Measurements from ENCODE around the gene OSBPL10. TPM values are rescaled to one million over a fixed set of nuclear protein-coding genes. Genes with fewer than 3 reads are reported as not detected.

Gene OSBPL10
- total RNA-seq, 2 donors from 2014 or later, result 82.8 to 127 TPM

- intact Hi-C loops (cut with DNase I), result no loop called here
- TF ChIP-seq POLR2AphosphoS5 (IDR thresholded peaks at IDR 0.05) (no peak), POLR2A (IDR thresholded peaks at IDR 0.05) (no peak), CTCF (IDR thresholded peaks at IDR 0.05) (no peak)
- Histone ChIP-seq H3K4me3 (no peak overlapping the region), H3K4me1 (replicated peaks) (no peaks in the 10 kb centered on the region), H3K27ac (no peak overlapping the region), H3K9me3 (no peaks in the 10 kb centered on the region), H3K27me3 (replicated peaks; ENCODE audit: insufficient read depth) (no peaks in the 10 kb centered on the region), H3K36me3 (no peaks in the 10 kb centered on the region)
- no peak for DNase-seq (ENCODE audit: low spot score)
- WGBS, result 36% methylated on average over 1 of the region's 1 CpG
Observed at GRCh38 chr3:31828007-31828406, 153.1 kb downstream of the OSBPL10 start.

- DNase-seq (ENCODE audit: low spot score), result no peak
- intact Hi-C loops (cut with DNase I), result no loop called here
- TF ChIP-seq POLR2A (IDR thresholded peaks at IDR 0.05) (no peak), CTCF (IDR thresholded peaks at IDR 0.05) (no peak), POLR2AphosphoS5 (IDR thresholded peaks at IDR 0.05) (no peak)
- no peaks in the 10 kb centered on the region for H3K4me1 ChIP-seq (replicated peaks)
- H3K36me3 ChIP-seq, result no peaks in the 10 kb centered on the region
- H3K27me3 ChIP-seq (replicated peaks; ENCODE audit: insufficient read depth), result no peaks in the 10 kb centered on the region
- no peaks in the 10 kb centered on the region for H3K9me3 ChIP-seq
- no peak overlapping the region for H3K27ac ChIP-seq
- H3K4me3 ChIP-seq, result no peak overlapping the region
- 96% methylated on average over 3 of the region's 3 CpGs for WGBS
Observed at GRCh38 chr3:31823184-31823583, 157.9 kb downstream of the OSBPL10 start.

- no peaks in the 10 kb centered on the region for H3K27me3 ChIP-seq (replicated peaks; ENCODE audit: insufficient read depth)
- intact Hi-C loops (cut with DNase I), result no loop called here
- no peaks in the 10 kb centered on the region for H3K36me3 ChIP-seq
- no peaks in the 10 kb centered on the region for H3K9me3 ChIP-seq
- TF ChIP-seq POLR2AphosphoS5 (IDR thresholded peaks at IDR 0.05) (no peak), CTCF (IDR thresholded peaks at IDR 0.05) (no peak), POLR2A (IDR thresholded peaks at IDR 0.05) (no peak)
- DNase-seq (ENCODE audit: low spot score), result no peak
- H3K4me1 ChIP-seq (replicated peaks), result no peaks in the 10 kb centered on the region
- H3K4me3 ChIP-seq, result no peak overlapping the region
- 79% methylated on average over 2 of the region's 2 CpGs for WGBS
- no peak overlapping the region for H3K27ac ChIP-seq
Observed at GRCh38 chr3:31821118-31821517, 159.9 kb downstream of the OSBPL10 start.

GRCh38 chr3:31819441-31819840, 161.6 kb downstream of the OSBPL10 start:
- H3K27ac ChIP-seq, result no peak overlapping the region
- intact Hi-C loops (cut with DNase I), result no loop called here
- H3K36me3 ChIP-seq, result no peaks in the 10 kb centered on the region
- H3K4me1 ChIP-seq (replicated peaks), result no peaks in the 10 kb centered on the region
- TF ChIP-seq POLR2A (IDR thresholded peaks at IDR 0.05) (no peak), POLR2AphosphoS5 (IDR thresholded peaks at IDR 0.05) (no peak), CTCF (IDR thresholded peaks at IDR 0.05) (no peak)
- H3K4me3 ChIP-seq, result no peak overlapping the region
- H3K27me3 ChIP-seq (replicated peaks; ENCODE audit: insufficient read depth), result no peaks in the 10 kb centered on the region
- WGBS, result 92% methylated on average over 8 of the region's 8 CpGs
- H3K9me3 ChIP-seq, result no peaks in the 10 kb centered on the region
- no peak for DNase-seq (ENCODE audit: low spot score)

- Histone ChIP-seq H3K27ac (no peak overlapping the region), H3K27me3 (replicated peaks; ENCODE audit: insufficient read depth) (no peaks in the 10 kb centered on the region), H3K36me3 (no peaks in the 10 kb centered on the region), H3K4me3 (no peak overlapping the region), H3K4me1 (replicated peaks) (no peaks in the 10 kb centered on the region), H3K9me3 (no peaks in the 10 kb centered on the region)
- intact Hi-C loops (cut with DNase I), result no loop called here
- no peak for DNase-seq (ENCODE audit: low spot score)
- WGBS, result 94% methylated on average over 6 of the region's 10 CpGs
- no peak for TF ChIP-seq CTCF (IDR thresholded peaks at IDR 0.05)
- TF ChIP-seq POLR2AphosphoS5 (IDR thresholded peaks at IDR 0.05), result no peak
- TF ChIP-seq POLR2A (IDR thresholded peaks at IDR 0.05), result no peak
Observed at GRCh38 chr3:31817411-31817966, 163.6 kb downstream of the OSBPL10 start.

Data from prostate gland (tissue), 2 donors.